Medulla oblongata (tissue), 1 donor: Measurements from ENCODE around the gene LXN.
"Not testable (repeated sequence)": the region's sequence is repeated elsewhere in the genome, so short reads cannot be mapped to it uniquely, and the experiment has no call there.

Experiments
- DNase-seq: peaks from one replicate; pipeline ENCODE4 v3.0.0-alpha.2; 2015; ENCODE audit errors: extremely low spot score

The LXN gene, protein sequence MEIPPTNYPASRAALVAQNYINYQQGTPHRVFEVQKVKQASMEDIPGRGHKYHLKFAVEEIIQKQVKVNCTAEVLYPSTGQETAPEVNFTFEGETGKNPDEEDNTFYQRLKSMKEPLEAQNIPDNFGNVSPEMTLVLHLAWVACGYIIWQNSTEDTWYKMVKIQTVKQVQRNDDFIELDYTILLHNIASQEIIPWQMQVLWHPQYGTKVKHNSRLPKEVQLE

DNA sequence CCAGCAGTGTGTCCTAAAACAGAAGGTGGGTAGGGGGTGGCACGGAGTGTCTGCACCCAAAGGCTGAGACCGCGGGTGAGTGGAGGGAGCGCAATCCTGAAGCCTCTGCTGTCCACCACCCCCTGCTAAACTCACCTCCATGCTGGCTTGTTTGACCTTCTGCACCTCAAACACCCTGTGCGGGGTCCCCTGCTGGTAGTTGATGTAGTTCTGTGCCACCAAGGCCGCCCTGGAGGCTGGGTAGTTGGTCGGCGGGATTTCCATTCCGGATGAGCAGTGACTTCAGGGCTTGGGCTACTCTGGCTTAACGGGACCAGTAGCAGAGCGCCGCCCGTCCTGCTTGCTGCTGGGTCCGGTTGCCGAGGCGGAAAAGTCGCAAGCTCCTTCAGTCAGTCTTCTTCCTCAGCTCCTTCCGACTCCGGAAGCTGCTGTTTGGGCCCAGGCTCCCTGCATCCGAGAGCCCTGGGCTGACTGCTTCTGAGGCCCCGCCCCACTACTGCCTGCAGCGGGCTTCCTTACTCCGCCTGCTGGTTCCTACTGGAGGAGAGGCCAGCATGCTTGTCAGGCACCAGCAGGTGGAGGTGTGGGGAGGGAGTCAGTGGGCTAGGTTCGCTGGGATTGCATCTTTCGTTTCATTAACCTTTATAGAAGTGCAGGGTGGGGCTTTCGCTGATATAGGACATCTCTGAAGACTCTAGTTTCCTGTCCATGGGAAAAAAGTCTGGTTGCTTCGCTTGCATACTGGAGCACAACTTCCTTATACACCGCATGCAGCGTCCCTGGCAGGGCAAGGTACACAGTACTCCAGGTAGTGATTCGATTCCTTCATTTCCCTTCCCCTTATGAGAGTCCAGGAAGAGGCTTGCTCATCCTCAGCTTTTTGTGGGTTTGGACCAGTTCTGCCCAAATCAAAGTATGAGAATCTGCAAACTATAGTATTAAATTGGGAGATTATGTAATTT lies at the start of gene LXN:
Gene LXN, minus strand, starts transcription at position 434 of the 962 bp plus-strand sequence. Its CDS starts 170 bp downstream, at position 264.
- peak; percentile 68 for DNase-seq

DNA sequence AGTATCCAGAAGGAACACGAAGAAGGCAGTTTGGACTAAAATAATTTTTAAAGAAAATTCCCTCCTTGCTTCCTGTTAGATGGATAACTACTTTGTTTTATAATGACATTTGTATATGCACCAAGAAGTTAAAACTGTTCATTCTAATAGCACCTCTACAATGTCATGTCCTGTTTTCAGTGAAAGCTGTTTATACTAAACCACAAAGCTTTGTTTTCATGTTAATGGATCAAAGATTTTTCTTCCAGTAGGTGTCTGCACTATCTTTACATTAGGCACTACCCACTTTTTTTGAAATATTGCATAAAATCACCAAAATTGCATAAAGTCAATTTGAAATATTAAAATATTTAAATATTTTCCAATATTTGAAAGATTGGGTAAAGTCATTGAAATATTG lies 49.7 kb upstream of the LXN start:
- no peak for DNase-seq

DNA sequence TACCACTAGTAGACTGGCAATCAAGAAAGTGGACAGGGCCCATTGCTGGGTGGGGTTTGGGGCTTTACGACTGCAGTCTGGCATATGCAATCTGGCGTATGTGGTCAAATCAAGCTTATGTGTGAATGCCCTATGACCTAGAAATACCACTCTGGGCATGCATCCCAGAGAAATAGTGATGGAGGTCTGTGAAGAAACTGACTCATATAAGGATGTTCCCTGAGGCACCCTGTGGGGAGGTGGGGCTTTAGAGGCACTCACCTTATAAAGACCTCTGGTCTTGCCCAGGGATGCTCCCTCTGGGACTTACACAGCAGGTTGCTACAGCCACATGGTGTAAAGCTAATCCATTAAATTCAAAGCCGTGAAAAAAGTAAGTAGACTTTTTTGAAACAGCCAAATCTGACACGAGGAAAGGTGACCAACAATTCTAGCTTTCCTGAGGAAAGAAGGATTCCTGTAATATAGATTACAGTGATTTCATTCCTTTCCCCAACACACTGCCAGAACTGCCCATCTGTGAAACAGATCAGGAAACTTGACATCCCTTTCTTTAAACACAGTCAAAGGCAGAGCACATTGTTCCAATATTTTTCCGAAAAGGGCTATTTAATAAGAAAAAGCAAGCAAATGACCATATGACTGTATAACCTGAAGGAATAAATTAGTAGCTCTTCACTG lies 46.2 kb upstream of the LXN start:
- DNase-seq = no peak

DNA sequence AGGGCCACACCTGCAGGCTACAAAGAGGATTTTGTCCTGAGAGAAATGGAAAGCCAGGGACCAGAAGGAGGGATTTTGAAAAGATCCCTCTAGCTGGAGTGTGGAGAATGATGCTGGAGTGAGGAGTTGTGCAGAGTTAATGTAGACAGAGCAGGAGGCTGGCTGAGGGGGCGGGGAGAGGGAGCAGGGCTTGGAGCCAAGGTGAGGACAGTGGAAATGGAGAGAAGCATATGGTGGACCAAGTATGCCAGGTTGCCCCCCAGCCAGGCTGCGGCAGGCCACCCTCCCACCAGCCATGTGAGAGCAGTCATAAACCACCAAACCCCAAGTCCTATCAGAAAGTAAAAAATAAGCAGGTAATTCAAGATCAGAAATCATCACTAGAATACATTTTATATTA lies 45.1 kb upstream of the LXN start:
- DNase-seq = no peak

DNA sequence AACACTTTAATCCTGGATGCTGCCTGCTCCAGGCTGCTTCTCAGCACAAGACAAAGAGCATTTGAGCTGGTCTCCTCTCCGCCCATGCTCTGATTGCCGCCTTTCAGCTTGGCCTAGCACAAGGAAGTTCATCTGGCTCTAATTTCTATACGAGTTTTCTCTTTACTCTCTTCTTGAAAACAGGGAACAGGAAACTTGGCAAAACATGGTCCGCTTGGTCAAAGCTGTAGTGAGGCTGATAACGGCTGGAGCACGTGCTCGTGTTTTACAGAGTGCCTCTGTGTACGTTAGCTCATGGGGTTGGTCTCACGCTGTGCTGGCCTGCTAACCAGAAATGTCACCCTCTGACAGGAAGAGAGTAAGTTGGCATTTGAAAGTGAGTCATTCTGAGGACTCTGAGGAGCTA lies 40.6 kb upstream of the LXN start:
- peak; percentile 70 for DNase-seq

DNA sequence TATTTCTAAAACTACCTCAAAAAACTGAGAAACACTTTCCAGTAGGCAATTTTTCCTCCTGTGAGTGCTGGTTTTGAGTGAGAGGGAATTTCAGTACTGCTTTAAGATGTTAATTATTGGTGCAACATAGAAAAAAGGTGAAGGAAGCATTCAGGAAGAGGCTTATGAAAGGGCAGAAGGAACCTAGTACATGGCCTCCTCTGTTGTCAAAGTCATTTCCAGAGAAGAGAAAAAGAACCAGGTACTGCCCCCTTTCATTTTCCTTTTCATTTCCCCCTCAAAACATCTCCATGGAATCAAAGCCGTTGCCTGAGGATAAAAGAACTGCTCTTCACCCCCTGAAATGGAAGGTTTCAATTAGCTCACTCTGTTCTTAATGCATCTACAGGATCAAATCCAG lies 40.0 kb upstream of the LXN start:
- DNase-seq = no peak

DNA sequence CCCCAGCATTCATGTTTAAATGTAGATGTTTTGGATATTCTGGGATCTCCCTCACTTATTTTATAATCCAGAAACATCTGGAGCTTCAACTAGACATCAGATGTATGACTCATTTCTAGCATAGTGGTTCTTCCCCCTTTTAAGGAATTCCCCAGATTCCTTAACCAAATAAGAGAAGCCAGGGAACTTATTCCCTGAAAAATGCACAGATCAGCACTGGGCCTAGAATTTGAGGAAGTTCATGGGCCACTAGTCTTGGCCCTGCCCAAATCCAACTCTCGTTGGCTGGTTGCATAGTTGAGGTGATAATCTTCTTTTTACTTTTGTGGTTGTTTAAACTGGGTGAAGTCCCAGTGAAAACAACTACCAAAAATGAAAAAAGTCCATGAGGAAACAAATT lies 39.4 kb upstream of the LXN start:
- no peak for DNase-seq

DNA sequence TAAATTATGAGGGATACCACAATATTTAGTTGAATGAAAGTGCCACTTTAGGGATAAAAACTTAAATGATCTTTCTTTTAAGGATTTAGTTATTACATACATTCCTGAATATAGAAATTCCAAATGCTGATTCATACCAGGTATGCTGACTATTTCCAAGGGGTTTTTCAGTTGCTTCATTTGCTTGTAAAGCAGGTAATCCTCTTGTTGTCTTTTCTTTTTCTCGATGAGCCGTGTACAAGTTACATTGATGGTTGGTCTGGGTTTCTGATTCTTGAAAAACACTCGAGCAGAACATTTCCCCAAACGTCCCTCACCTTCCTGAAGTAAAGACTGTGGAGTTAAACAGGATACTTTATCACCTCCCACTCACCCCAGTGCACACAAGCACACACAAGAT lies 38.2 kb upstream of the LXN start:
- no peak for DNase-seq

DNA sequence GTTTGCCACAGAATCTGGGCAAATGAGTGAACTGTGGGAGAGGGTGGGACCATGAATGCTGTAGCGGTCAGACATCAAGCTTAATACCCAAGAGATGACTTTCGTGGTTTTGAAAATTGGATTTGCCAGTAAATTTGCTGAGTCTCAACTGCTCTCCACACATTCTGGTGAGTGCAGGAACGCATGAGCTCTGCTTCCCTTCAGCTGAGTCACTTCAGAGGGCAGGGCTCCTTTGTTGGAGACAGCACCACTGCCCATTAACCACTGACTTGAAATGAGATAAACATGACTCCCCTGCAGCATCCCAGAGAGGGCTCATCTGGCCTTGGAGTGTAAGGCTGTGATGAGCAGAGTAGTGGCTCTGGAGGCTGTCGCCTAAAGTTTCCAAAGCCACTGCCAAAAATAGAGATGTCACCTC lies 37.2 kb upstream of the LXN start:
- DNase-seq = no peak

DNA sequence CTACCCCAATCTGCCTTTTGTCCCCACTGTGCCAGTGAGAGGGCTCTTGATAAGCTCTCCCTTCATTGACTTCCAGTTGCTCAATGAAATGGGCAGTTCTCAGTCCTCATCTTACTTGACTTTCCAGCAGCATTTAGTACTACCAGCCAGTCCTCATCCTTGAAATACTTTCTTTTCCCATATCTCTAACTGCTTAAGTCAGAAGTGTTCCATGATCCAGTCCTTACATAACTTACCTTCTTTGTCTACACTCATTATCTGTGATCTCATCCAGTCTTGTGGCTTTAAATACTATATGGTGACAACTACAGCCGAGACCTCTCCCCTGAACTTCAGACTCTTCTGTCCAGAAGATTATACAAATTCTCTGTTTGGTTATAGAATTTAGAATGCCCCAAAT lies 31.1 kb upstream of the LXN start:
- DNase-seq = no peak

DNA sequence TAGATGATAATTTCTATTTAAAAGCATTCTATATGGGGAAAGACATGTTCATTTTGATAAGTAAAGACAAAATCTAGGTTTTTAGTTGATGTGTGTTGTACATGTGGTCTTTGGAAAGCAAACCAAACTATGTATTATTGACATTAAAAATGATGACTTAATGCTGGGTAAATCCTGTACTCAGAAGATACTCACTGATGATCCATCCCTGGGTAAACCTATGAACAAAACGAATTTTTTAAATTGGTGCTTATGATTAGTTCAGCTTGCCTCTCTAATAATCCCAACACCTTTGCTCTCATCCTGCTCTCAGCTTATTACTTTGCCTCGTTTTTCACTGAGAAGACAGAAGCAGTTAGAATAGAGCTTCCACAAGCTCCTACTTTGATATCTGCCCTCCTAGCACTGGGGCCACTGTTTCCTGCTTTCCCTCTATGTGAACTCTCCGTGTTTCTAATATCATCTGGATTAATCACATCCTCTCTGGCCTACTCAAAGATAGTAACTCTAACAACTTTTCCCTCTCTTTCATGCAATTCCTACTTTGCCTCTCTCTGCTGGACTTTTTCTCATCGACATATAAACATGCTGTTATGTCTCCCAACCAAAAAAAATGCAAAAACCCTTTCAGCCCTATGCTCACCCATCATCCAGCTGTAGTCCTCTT lies 30.5 kb upstream of the LXN start:
- DNase-seq = no peak

DNA sequence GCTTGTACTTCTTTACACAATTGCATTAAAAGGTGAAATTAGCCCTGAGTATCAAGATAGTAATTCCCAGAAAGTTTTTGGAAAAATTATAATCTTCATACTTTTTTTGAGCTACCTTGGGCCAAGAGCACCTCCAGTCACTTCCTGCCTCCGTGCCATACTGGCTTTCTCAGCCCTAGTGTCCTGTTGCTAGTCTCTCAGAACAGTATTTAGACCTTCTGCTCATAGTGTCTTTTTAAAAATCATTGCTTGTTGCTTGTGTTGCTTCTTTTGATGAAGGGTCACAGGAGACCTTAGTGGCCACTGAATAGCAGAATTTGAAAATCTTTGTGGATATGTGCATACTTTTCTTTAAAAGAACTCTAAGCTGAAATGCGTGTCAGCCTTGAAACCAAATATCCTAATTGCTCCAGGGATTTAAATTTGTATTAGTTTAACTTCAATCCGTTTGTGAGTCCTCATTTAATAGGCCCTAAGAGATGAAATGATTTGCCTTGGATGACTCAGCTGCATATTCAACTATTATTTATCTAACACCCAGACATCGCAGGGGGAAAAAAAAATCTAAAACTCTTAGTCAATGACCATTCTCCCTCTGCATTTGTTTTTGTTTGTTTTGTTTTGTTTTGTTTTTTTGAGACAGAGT lies 29.1 kb upstream of the LXN start:
- no peak for DNase-seq

DNA sequence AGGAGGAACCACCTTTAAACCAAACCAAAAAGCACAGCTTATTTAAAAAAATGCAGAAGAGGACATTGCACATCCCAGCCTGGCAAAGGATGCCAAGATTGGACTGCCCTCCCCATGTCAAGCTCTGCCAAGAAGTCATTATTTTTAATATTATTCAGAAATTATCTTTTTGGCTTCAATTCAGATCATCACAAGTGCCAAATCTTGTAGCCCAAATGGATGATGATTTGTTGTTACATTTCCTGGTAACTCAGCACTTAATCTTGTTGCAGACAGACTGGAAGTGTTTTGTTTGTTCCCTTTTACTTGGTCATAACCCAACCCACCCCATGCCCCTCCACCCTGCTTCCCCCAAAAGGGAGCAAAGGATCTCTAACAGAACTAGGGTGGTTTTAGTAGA lies 28.1 kb upstream of the LXN start:
- no peak for DNase-seq

DNA sequence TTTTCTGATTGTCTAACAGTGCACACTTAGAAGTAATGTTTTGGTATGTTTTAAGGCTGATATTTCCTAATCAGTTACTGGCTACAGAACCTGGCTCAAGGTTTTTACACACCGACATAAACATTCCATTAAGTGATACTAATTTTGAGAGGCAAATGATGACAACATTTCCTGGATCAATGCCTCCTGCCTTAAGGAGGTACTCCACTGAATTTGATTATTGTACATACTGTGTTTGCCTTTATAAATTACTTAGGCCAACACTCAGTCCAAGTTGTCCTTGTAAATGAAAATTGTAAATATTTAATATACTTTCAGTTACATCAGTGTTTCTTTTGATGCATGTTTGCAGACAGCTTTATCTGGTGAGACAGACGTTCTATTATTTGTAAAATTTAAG lies 24.2 kb upstream of the LXN start:
- no peak for DNase-seq

DNA sequence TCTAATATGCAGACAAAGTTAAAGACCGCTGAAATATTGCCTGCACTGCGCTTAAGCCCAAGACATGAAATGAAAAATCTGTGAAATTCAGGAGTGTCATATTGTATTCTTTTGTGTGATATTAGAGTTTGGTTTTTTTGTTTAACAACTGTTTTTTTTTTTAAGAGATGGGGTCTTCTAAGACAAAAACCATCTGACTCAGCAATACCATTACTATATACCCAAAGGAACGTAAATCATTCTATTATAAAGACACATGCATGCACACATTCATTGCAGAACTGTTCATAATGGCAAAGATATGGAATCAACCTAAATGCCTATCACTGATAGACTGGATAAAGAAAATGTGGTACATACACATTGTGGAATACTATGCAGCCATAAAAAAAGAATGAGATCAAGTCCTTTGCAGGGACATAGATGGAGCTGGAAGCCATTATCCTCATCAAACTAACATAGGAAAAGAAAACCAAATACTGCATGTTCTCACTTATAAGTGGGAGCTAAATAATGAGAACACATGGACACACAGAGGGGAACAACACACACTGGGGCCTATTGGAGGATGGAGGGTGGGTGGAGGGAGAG lies 21.5 kb upstream of the LXN start:
- DNase-seq = not testable (repeated sequence)

DNA sequence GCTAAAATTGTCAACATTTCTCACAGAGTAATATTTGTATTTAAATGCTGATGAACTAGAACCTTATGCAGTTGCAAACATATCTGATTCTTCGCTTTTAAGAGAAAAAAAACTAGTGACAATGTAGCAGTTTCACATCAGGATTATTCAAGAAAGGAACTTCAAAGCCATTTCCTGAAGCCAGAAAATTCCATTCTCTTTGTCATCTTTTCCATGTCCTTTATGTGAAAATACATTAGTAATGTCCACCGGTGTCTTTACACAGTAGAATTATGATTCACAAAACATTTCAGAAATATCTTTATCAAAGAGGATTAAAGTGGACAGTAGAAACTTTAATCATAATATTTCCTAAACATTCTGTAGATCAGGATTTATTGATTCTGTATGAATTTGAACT lies 12.7 kb upstream of the LXN start:
- no peak for DNase-seq

DNA sequence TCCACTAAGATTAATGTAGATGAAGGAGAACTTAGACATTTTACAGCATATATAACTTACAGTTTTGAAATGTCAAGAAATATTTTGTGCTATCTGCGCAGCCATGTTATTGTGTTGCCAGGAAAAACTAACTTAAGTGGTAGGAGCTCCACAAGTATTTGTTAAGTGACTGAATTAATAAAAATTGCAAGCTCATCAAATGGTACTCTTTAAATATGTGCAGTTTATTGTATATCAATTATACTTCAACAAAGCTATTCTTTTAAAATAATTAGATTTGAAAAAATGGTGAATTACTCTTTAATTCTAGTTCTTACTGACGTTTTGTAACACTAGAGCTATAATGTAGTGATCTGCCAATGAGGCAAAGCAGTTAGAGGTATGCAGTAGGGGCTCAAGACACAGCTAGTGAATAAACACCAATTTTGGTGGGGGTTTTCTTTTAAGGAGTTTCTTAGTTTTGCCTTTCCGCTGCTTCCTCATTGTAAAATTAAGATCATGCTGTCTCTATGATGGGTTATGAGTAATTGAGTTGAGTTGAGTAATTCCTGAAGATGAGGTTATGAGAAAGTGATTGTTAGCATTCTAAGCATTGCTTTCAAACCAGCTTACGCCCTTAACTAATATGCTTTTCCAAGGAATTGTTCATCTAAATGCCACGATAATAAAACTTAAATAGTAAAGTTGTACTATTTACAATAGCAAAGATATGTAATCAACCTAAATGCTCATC lies 10.9 kb upstream of the LXN start:
- no peak for DNase-seq

DNA sequence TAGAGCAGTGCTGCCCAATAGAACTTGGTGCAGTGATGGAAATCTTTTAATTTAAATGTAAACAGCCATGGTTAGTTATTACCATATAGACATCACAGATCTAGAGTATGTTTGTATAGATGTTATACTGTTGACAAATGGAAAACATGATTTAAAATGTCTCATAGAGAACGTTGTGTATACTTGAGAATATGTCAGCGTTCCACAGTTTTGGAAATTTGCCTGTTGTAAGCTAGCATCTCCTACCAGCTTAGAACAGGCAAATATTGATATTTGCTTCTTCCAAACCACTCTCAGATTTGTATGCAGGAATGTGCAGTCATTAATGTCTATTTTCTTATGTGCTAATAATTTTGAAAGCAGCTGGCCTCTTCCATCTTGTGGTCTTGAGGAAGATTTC lies 8.4 kb upstream of the LXN start:
- no peak for DNase-seq

DNA sequence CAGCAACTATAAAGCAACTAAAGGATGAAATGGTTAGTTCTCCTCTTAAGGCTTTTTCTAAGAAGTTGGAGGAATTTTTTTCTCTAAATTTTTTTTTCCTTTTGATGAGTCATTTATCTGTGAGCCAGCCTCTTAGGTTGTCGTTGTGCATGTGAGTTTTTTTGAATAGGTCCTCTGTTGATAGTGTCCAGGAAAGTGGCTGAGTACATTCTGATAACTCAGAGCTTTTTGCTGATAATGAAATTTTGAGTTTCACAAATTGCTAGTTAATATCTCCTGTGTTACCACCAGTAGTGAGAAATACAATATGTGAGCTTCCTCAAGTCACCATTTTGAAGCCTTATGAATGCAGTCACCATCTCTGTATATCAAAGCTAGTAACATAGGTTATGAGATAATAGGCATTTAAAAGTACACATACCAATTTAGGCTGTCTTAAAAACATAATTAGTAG lies 7.1 kb upstream of the LXN start:
- DNase-seq = no peak

DNA sequence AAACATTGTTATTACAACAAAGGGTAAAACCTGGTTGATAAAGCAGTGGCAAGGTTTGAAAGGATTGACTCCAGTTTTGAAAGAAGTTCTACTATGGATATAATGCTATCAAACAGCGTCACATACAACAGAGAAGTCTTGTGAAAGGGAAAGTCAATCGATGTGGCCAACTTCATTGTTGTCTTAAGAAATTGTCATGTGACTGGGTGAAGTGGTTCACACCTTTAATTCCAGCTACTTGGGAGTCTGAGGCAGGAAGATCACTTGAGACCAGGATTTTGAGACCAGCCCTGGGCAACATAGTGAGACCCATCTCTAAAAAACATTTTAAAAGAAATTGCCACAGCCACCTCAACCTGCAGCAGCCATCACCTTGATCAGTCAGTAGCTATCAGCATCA lies 6.2 kb upstream of the LXN start:
- no peak for DNase-seq
